ENCODE results near the gene ANKH.

Gene ANKH

GRCh38 chr5:14771972-14772371, 99.6 kb downstream of the ANKH start:
- TF ChIP-seq EP300 (IDR thresholded peaks at IDR 0.05; ENCODE audit: borderline replicate concordance) = no peak
- TF ChIP-seq TEAD4 (IDR thresholded peaks at IDR 0.05) = no peak
- no peak for TF ChIP-seq NFIC (IDR thresholded peaks at IDR 0.05)
- TF ChIP-seq, protein P1, sequence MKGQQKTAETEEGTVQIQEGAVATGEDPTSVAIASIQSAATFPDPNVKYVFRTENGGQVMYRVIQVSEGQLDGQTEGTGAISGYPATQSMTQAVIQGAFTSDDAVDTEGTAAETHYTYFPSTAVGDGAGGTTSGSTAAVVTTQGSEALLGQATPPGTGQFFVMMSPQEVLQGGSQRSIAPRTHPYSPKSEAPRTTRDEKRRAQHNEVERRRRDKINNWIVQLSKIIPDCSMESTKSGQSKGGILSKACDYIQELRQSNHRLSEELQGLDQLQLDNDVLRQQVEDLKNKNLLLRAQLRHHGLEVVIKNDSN (IDR thresholded peaks at IDR 0.05) = no peak
- TF ChIP-seq RAD21 (IDR thresholded peaks at IDR 0.05; ENCODE audit: low read depth) = no peak
- no peak for TF ChIP-seq ZBTB7A (IDR thresholded peaks at IDR 0.05; ENCODE audit: low read depth)

DNA sequence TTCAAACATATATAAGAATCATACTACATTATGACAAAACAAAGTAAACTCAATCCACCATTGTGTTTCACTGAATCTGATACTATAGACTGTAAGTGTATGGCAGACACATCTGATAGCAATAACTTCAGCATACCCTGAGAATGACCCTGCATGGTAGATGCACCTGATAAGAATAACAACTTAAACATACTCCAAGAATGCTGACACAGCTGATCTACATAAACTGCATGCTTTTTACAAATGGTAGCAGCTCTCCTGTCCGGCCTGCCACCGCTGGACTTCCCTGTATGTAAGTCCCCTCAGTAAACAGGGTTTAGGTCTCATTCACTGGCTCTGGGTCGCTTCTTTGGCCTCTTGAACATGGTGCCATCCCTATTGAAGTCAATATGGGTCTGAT, 100.4 kb downstream of the ANKH start:
- TF ChIP-seq EP300 (IDR thresholded peaks at IDR 0.05; ENCODE audit: borderline replicate concordance) = no peak

DNA sequence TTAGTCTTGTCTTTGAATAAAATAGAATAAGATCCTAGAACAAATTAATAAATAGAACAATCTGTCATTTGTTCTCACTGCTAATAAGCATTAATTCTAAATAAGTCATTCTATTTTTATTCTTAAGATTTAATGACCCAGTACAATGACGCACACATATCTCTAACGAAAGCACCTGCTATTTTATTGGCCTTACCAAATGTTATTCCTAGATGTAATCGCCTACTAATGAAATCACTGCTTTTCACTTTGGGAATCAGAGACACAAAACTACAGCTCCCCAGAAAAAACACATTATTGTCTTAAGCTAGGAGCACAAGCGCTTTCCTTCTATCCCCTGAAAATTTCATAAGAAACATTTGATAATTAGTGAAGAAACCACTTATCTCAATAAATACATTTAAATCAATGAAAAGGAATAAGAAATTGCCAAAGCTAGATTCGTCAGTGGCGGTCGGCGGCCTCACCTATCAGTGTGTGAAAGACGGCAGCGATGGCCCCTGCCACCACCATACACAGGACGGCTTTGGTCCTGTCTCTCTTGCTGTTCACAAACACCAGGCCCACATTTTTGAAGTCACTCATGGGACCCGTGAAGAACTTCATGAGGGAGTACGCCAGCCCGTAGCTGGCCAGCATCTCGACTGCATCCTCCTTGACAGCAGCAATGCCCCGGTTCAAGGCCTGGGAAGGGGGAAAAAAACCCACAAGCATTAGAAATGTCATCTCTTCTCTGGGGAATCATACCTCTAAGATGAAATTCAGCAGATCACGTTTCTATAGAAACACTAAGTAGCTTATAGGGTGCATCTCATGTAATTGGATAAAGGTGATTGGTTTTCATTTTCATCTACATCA, 102.8 kb downstream of the ANKH start:
- TF ChIP-seq NFIC (IDR thresholded peaks at IDR 0.05) (no peak), MAX (IDR thresholded peaks at IDR 0.05) (no peak), TCF12 (IDR thresholded peaks at IDR 0.05; ENCODE audit: low read depth) (no peak), RAD21 (IDR thresholded peaks at IDR 0.05; ENCODE audit: low read depth) (no peak), TAF1 (IDR thresholded peaks at IDR 0.05; ENCODE audit: low read depth) (no peak), TEAD4 (IDR thresholded peaks at IDR 0.05) (no peak), ZBTB7A (IDR thresholded peaks at IDR 0.05; ENCODE audit: low read depth) (no peak), YY1 (IDR thresholded peaks at IDR 0.05; ENCODE audit: low read depth) (no peak), FOXM1 (IDR thresholded peaks at IDR 0.05; ENCODE audit: borderline replicate concordance, low read depth) (no peak), CREB1 (IDR thresholded peaks at IDR 0.05; ENCODE audit: low read depth) (no peak), EP300 (IDR thresholded peaks at IDR 0.05; ENCODE audit: borderline replicate concordance) (no peak)
- TF ChIP-seq, protein P1 (IDR thresholded peaks at IDR 0.05) = no peak

DNA sequence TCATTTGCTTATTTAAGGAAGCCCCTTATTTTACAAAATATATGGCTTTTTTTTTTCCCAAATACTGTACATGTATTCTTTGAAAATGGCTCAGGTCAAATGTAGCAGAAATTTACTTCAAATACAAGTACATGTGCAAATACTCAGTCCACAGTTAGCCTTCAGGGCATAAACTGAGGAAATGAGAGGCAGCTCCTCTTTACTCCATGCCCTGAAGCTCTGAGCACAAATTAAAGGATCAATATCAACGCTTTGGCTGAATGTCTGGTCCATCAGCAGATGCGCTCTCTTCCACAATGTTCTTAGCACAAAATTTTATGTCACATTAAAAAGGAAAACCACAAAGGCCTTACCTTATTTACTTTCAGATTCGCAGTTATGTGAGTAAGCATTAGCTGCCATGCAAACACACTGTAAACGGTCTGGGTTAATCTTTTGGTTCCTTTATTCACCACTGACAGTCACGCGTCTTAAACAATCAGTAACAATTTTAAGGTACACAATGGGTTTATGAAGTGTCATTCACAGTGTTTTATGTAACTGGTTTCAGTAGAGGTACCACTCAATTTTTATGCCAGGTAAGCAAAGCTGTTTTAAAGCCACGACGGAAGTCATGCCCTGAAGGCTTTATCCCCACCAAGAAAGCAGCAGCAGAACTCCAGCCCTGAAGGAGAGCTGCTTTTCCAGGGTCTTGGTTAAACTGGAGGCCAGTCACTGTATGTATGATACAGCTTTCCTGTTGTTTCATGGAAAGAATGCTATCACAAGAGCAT, 103.7 kb downstream of the ANKH start:
- TF ChIP-seq TCF12 (IDR thresholded peaks at IDR 0.05; ENCODE audit: low read depth) (no peak), TAF1 (IDR thresholded peaks at IDR 0.05; ENCODE audit: low read depth) (no peak), CREB1 (IDR thresholded peaks at IDR 0.05; ENCODE audit: low read depth) (no peak), NFIC (IDR thresholded peaks at IDR 0.05) (no peak)

DNA sequence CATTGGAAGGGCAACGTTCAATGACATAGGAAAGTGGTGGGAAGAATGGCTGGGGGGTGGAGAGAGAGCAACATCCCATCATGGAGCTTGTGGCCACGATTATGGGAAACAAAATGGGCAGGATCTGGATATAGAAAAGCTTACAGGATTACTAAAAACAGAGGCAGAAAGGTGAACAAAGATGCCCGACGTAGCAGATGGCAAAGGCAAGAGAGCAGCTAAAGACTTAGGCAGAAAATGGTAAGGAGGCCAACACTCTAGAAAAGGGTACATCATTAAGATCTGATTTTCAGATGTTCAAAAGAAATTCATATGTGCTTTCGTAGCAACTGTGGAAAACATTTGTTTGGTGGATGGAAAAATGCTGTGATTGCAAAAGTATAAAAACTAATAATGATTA, 104.5 kb downstream of the ANKH start:
- TF ChIP-seq TAF1 (IDR thresholded peaks at IDR 0.05; ENCODE audit: low read depth) = no peak
- TF ChIP-seq EGR1 (IDR thresholded peaks at IDR 0.05) = no peak
- no peak for TF ChIP-seq CREB1 (IDR thresholded peaks at IDR 0.05; ENCODE audit: low read depth)
- TF ChIP-seq RAD21 (IDR thresholded peaks at IDR 0.05; ENCODE audit: low read depth) = no peak
- TF ChIP-seq ZBTB7A (IDR thresholded peaks at IDR 0.05; ENCODE audit: low read depth) = no peak

DNA sequence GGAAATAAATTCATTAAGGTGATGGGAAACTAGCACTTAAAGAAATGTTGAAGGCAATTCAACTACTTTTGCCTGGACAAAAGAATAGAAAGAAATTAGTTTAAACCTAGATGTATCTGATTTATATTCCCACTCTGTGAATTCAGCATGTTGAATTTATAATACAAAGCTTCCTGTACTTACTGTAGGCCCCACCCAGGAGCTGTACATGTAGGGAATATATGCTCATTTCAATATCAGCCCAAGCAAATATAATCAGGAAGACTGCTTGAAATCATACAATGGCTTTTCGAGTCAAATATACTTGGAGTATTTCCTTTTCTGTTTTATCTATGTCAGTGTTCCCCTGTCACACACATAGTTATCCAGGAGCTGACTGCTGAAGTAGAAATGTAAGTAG, 105.0 kb downstream of the ANKH start:
- TF ChIP-seq TCF12 (IDR thresholded peaks at IDR 0.05; ENCODE audit: low read depth) (no peak), YY1 (IDR thresholded peaks at IDR 0.05; ENCODE audit: low read depth) (no peak), EGR1 (IDR thresholded peaks at IDR 0.05) (no peak), TAF1 (IDR thresholded peaks at IDR 0.05; ENCODE audit: low read depth) (no peak), FOXM1 (IDR thresholded peaks at IDR 0.05; ENCODE audit: borderline replicate concordance, low read depth) (no peak), CEBPB (IDR thresholded peaks at IDR 0.05) (no peak), ZBTB7A (IDR thresholded peaks at IDR 0.05; ENCODE audit: low read depth) (no peak), RAD21 (IDR thresholded peaks at IDR 0.05; ENCODE audit: low read depth) (no peak), MAX (IDR thresholded peaks at IDR 0.05) (no peak), NFIC (IDR thresholded peaks at IDR 0.05) (no peak), EP300 (IDR thresholded peaks at IDR 0.05; ENCODE audit: borderline replicate concordance) (no peak), CREB1 (IDR thresholded peaks at IDR 0.05; ENCODE audit: low read depth) (no peak), REST (IDR thresholded peaks at IDR 0.05; ENCODE audit: low read depth) (no peak)
- TF ChIP-seq, protein P1 (IDR thresholded peaks at IDR 0.05) = no peak

- no peak for TF ChIP-seq YY1 (IDR thresholded peaks at IDR 0.05; ENCODE audit: low read depth)
- TF ChIP-seq, protein P1 (IDR thresholded peaks at IDR 0.05) = no peak
- TF ChIP-seq CREB1 (IDR thresholded peaks at IDR 0.05; ENCODE audit: low read depth) = no peak
- no peak for TF ChIP-seq TEAD4 (IDR thresholded peaks at IDR 0.05)
- no peak for TF ChIP-seq REST (IDR thresholded peaks at IDR 0.05; ENCODE audit: low read depth)
- no peak for TF ChIP-seq ZBTB7A (IDR thresholded peaks at IDR 0.05; ENCODE audit: low read depth)
- TF ChIP-seq EGR1 (IDR thresholded peaks at IDR 0.05) = no peak
- no peak for TF ChIP-seq EP300 (IDR thresholded peaks at IDR 0.05; ENCODE audit: borderline replicate concordance)
- no peak for TF ChIP-seq CEBPB (IDR thresholded peaks at IDR 0.05)
- no peak for TF ChIP-seq RAD21 (IDR thresholded peaks at IDR 0.05; ENCODE audit: low read depth)
- TF ChIP-seq NFIC (IDR thresholded peaks at IDR 0.05) = no peak
Measured at GRCh38 chr5:14765587-14765986, 106.0 kb downstream of the ANKH start.

All from Ishikawa (cell line).